Panc1 (cell line): ENCODE measurements around the gene PHF2.

Experiments used
- TF ChIP-seq, protein P1 (sequence below): fragments of 450-650 bp; IDR thresholded peaks from 2 replicates; pipeline ENCODE4 v1.5.1; 2017; ENCODE audit warnings: mild to moderate bottlenecking
- TF ChIP-seq, protein P2 (sequence below), 2 experiments: IDR thresholded peaks; 2 replicates each; pipeline ENCODE4 v1.6.1; 2011 to 2012; ENCODE audit warnings: low read depth in 2 of 2, control low read depth in 1 of 2, low read length in 1 of 2, mild to moderate bottlenecking in 1 of 2, moderate library complexity in 1 of 2; ENCODE audit not compliant: insufficient read depth in 1 of 2

- TF ChIP-seq, protein P1, sequence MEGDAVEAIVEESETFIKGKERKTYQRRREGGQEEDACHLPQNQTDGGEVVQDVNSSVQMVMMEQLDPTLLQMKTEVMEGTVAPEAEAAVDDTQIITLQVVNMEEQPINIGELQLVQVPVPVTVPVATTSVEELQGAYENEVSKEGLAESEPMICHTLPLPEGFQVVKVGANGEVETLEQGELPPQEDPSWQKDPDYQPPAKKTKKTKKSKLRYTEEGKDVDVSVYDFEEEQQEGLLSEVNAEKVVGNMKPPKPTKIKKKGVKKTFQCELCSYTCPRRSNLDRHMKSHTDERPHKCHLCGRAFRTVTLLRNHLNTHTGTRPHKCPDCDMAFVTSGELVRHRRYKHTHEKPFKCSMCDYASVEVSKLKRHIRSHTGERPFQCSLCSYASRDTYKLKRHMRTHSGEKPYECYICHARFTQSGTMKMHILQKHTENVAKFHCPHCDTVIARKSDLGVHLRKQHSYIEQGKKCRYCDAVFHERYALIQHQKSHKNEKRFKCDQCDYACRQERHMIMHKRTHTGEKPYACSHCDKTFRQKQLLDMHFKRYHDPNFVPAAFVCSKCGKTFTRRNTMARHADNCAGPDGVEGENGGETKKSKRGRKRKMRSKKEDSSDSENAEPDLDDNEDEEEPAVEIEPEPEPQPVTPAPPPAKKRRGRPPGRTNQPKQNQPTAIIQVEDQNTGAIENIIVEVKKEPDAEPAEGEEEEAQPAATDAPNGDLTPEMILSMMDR, result no peak
- TF ChIP-seq, protein P2, sequence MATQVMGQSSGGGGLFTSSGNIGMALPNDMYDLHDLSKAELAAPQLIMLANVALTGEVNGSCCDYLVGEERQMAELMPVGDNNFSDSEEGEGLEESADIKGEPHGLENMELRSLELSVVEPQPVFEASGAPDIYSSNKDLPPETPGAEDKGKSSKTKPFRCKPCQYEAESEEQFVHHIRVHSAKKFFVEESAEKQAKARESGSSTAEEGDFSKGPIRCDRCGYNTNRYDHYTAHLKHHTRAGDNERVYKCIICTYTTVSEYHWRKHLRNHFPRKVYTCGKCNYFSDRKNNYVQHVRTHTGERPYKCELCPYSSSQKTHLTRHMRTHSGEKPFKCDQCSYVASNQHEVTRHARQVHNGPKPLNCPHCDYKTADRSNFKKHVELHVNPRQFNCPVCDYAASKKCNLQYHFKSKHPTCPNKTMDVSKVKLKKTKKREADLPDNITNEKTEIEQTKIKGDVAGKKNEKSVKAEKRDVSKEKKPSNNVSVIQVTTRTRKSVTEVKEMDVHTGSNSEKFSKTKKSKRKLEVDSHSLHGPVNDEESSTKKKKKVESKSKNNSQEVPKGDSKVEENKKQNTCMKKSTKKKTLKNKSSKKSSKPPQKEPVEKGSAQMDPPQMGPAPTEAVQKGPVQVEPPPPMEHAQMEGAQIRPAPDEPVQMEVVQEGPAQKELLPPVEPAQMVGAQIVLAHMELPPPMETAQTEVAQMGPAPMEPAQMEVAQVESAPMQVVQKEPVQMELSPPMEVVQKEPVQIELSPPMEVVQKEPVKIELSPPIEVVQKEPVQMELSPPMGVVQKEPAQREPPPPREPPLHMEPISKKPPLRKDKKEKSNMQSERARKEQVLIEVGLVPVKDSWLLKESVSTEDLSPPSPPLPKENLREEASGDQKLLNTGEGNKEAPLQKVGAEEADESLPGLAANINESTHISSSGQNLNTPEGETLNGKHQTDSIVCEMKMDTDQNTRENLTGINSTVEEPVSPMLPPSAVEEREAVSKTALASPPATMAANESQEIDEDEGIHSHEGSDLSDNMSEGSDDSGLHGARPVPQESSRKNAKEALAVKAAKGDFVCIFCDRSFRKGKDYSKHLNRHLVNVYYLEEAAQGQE (IDR thresholded peaks at IDR 0.05; ENCODE audit: insufficient read depth in 1 of 2, low read depth in 2 of 2, low read length in 1 of 2), result no peak
These were observed 18.8 kb upstream of the PHF2 start for GRCh38 chr9:93557366-93558137.
